OCI-LY1 (cell line): Measurements from ENCODE around the gene ABCC3.

ENCODE experiments used
- H2AFZ ChIP-seq: fragments of 200-600 bp; sonication (generic), shearing (Covaris generic); 2 replicates; pipeline ENCODE4 v1.6.0; 2014; ENCODE audit warnings: antibody characterized with exemption, mild to moderate bottlenecking, low read length
- H3F3A ChIP-seq: fragments of 200-600 bp; sonication (generic), shearing (Covaris generic); 2 replicates; pipeline ENCODE4 v1.6.0; 2014; ENCODE audit warnings: mild to moderate bottlenecking, antibody characterized with exemption, low read length, moderate library complexity; ENCODE audit not compliant: insufficient read depth
- H3K27ac ChIP-seq: fragments of 200-600 bp; sonication (generic); 2 replicates; pipeline ENCODE4 v1.5.1; 2014; ENCODE audit warnings: low read length, mixed run types, mild to moderate bottlenecking, low read depth; ENCODE audit not compliant: poor library complexity, severe bottlenecking
- H3K27me3 ChIP-seq: fragments of 200-600 bp; sonication (generic); 2 replicates; pipeline ENCODE4 v1.6.0; 2014; ENCODE audit warnings: antibody characterized with exemption, mild to moderate bottlenecking, low read length, moderate library complexity; ENCODE audit not compliant: insufficient read depth
- H3K36me3 ChIP-seq: fragments of 200-600 bp; sonication (generic); 2 replicates; pipeline ENCODE4 v1.6.1; 2014; ENCODE audit warnings: mild to moderate bottlenecking, antibody characterized with exemption, low read length, moderate library complexity, mixed read lengths; ENCODE audit not compliant: insufficient read depth
- H3K4me1 ChIP-seq: fragments of 200-600 bp; sonication (generic); 2 replicates; pipeline ENCODE4 v1.5.1; 2014; ENCODE audit warnings: mild to moderate bottlenecking, low read length, moderate library complexity; ENCODE audit not compliant: insufficient read depth, severe bottlenecking
- H3K4me2 ChIP-seq: fragments of 200-600 bp; sonication (generic), shearing (Covaris generic); 2 replicates; pipeline ENCODE4 v1.6.1; 2014; ENCODE audit warnings: low read length
- H3K4me3 ChIP-seq: fragments of 200-600 bp; sonication (generic); 2 replicates; pipeline ENCODE4 v1.5.1; 2014; ENCODE audit warnings: low read length, low read depth, mild to moderate bottlenecking, mixed read lengths; ENCODE audit not compliant: poor library complexity, severe bottlenecking
- H3K79me2 ChIP-seq: fragments of 200-600 bp; shearing (Covaris generic); 2 replicates; pipeline ENCODE4 v1.6.1; 2016; ENCODE audit warnings: mixed run types, low read length, mixed read lengths; ENCODE audit not compliant: insufficient read depth
- H3K9ac ChIP-seq: fragments of 200-600 bp; sonication (generic), shearing (Covaris generic); 2 replicates; pipeline ENCODE4 v1.6.1; 2014; ENCODE audit warnings: mild to moderate bottlenecking, low read length, mixed read lengths
- H3K9me2 ChIP-seq: fragments of 200-600 bp; sonication (generic), shearing (Covaris generic); 2 replicates; pipeline ENCODE4 v1.6.1; 2014; ENCODE audit warnings: low read depth, mild to moderate bottlenecking, low read length, mixed read lengths
- H3K9me3 ChIP-seq: fragments of 200-600 bp; shearing (Covaris generic); 2 replicates; pipeline ENCODE4 v1.6.1; 2014; ENCODE audit warnings: low read length, mixed read lengths
- H4K20me1 ChIP-seq: fragments of 200-600 bp; sonication (generic), shearing (Covaris generic); 2 replicates; pipeline ENCODE4 v1.6.0; 2016; ENCODE audit warnings: mild to moderate bottlenecking, low read length; ENCODE audit not compliant: insufficient read depth
- EZH2 ChIP-seq: fragments of 200-600 bp; sonication (generic), shearing (Covaris generic); IDR thresholded peaks from 2 replicates; pipeline ENCODE4 v1.8.0; 2017; ENCODE audit warnings: borderline replicate concordance, mixed run types, mild to moderate bottlenecking, antibody characterized with exemption, low read length, moderate library complexity, mixed read lengths
- TF ChIP-seq, protein P1 (sequence below): fragments of 200-600 bp; sonication (generic), shearing (Covaris generic); IDR thresholded peaks from 2 replicates; pipeline ENCODE4 v1.5.1; 2017; ENCODE audit warnings: mild to moderate bottlenecking, antibody characterized with exemption, low read length, moderate library complexity, mixed read lengths

ABCC3 gene

DNA sequence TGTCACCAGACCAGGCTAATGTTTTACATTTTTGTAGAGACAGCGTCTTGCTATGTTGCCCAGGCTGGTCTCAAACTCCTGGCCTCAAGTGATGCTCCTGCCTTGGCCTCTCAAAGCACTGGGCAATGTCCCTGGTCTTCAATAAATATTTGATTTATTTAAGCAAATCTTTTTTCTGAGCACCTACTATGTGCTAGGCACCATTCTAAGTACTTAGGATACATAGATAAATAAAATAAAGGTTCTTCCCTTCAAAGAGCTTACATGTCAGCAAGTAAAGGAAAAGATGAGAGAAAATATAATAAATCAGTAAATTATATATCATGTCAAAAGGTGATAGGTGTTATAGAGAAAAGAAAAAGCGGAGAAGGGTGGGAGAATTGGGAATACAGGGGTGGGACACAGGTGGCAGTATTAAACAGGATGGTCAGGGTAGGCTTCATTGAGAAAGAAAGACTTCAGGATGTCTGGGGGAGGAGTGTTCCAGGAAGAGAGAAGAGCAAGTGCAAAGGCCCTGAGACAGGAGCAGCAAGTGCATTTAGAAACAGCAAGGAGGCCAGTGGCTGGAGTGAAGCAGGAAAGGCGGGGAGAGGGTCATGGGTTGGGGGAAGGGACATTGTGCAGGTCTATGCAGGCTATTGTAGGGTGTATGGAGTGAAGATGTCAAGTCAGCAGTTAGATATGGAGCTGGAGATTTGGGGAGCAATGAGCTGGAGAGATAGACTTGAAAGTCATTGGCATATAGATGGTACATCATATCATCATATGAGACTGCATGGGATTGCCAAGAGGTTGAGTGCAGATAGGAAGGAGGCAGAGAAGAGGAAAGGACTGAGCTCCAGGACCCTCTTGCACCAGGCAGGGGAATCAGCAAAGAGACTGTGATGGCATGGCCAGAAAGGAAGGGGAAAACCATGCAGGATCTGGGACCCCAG lies 11.3 kb downstream of the ABCC3 start:
- Histone ChIP-seq H3K9me3 (no peaks in the 10 kb centered on the region), H3F3A (no peaks in the 10 kb centered on the region), H2AFZ (no peak overlapping the region), H4K20me1 (no peaks in the 10 kb centered on the region), H3K27me3 (peaks cover 5% of the 10 kb centered on the region; the same call in 1 of the 2 replicates), H3K4me1 (no peaks in the 10 kb centered on the region), H3K27ac (no peak overlapping the region), H3K4me2 (no peak overlapping the region), H3K79me2 (no peaks in the 10 kb centered on the region), H3K36me3 (no peaks in the 10 kb centered on the region), H3K4me3 (no peak overlapping the region), H3K9me2 (no peaks in the 10 kb centered on the region), H3K9ac (no peak overlapping the region)
- TF ChIP-seq EZH2, result no peak
- TF ChIP-seq, protein P1, sequence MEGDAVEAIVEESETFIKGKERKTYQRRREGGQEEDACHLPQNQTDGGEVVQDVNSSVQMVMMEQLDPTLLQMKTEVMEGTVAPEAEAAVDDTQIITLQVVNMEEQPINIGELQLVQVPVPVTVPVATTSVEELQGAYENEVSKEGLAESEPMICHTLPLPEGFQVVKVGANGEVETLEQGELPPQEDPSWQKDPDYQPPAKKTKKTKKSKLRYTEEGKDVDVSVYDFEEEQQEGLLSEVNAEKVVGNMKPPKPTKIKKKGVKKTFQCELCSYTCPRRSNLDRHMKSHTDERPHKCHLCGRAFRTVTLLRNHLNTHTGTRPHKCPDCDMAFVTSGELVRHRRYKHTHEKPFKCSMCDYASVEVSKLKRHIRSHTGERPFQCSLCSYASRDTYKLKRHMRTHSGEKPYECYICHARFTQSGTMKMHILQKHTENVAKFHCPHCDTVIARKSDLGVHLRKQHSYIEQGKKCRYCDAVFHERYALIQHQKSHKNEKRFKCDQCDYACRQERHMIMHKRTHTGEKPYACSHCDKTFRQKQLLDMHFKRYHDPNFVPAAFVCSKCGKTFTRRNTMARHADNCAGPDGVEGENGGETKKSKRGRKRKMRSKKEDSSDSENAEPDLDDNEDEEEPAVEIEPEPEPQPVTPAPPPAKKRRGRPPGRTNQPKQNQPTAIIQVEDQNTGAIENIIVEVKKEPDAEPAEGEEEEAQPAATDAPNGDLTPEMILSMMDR, result no peak

DNA sequence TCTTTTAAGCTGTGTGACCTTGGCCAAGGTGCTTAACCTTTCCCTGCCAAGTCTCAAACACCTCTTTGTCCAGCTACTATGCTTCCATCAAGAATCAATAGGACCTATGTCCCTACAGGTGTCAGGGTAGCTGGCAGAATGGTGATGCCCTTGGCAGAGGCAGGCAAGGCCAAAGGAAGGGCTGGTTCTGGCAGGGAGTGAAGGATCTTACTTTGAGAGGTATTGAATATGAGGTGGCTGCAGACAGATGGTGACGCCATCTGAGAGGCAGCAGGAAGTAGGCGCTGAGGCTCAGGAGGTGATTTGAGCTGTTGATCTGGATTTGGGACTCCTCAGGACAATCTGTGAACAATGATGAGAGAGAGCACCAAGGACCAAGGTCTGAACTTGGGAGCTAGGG lies 12.5 kb downstream of the ABCC3 start:
- H3K4me3 ChIP-seq, result no peak overlapping the region
- TF ChIP-seq, protein P1, result no peak
- no peak for TF ChIP-seq EZH2
- no peaks in the 10 kb centered on the region for H3K79me2 ChIP-seq
- H3K36me3 ChIP-seq, result no peaks in the 10 kb centered on the region
- no peaks in the 10 kb centered on the region for H3K9me2 ChIP-seq
- no peaks in the 10 kb centered on the region for H3F3A ChIP-seq
- no peak overlapping the region for H3K4me2 ChIP-seq
- H2AFZ ChIP-seq, result no peak overlapping the region
- H3K27me3 ChIP-seq, result peaks cover 5% of the 10 kb centered on the region; the same call in 1 of the 2 replicates
- no peak overlapping the region for H3K27ac ChIP-seq
- H4K20me1 ChIP-seq, result no peaks in the 10 kb centered on the region
- no peak overlapping the region for H3K9ac ChIP-seq
- no peaks in the 10 kb centered on the region for H3K4me1 ChIP-seq
- H3K9me3 ChIP-seq, result no peaks in the 10 kb centered on the region; the same call in 1 of the 2 replicates

DNA sequence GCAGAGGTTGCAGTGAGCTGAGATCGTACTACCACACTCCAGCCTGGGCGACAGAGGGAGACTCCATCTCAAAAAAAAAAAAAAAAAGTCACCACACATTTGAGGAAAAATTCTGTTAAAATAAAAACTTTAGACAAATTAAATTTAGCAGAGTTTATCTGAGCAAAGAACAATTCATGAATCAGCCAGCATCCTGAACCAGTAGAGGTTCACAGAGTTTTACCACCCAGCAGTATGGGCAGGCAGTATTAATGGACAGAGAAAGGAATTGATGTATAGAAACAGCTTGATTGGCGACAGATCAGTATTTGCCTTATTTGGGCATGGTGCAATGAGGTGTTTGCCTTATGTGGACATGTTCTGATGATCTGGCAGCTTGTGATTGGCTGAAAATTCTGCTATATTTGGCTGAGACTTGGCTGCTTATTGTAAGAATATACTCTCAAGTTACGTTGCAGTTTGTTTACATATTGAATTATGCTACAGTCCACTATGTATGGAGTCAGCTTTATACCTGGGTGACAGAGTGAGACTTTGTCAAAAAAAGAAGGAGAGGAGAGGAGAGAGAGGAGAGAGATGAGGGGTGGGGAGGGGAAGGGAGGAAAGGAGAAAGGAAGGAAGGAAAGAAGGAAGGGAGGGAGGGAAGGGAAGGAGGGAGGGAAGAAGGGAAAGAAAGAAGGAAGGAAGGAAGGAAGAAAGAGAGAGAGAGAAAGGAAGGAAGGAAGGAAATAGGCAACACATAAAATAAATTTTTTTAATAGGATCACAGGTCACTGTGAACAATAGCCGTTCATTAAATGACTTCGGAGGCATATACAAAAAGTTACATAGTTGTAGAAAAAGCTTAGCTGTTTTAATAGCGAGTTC lies 14.6 kb downstream of the ABCC3 start:
- no peaks in the 10 kb centered on the region for H3K9me2 ChIP-seq
- TF ChIP-seq, protein P1, result no peak
- no peak for TF ChIP-seq EZH2
- no peak overlapping the region for H2AFZ ChIP-seq
- H3K4me2 ChIP-seq, result no peak overlapping the region
- no peak overlapping the region for H3K27ac ChIP-seq
- H3K36me3 ChIP-seq, result no peaks in the 10 kb centered on the region
- H3K4me3 ChIP-seq, result no peak overlapping the region
- H3K79me2 ChIP-seq, result no peaks in the 10 kb centered on the region
- H3F3A ChIP-seq, result no peaks in the 10 kb centered on the region
- H3K4me1 ChIP-seq, result no peaks in the 10 kb centered on the region
- H3K9me3 ChIP-seq, result peaks cover 5% of the 10 kb centered on the region; the same call in 1 of the 2 replicates
- H4K20me1 ChIP-seq, result no peaks in the 10 kb centered on the region
- peaks cover 10% of the 10 kb centered on the region; the same call in 1 of the 2 replicates for H3K27me3 ChIP-seq
- no peak overlapping the region for H3K9ac ChIP-seq
